Measurements from ENCODE around the gene PCNX1. TPM values are rescaled to one million over a fixed set of nuclear protein-coding genes. Genes with fewer than 3 reads are reported as not detected.

The PCNX1 gene
- total RNA-seq, 4 donors from 2014 or later: 9.1 to 41.8 (median 18.9) TPM

GRCh38 chr14:71036433-71036832 is 129.2 kb downstream of the PCNX1 start:
- Histone ChIP-seq H3K27ac (no peak overlapping the region), H3K36me3 (peaks cover 0 to 74% (median 6%) of the 10 kb centered on the region in 3 donors), H3K4me3 (no peak overlapping the region), H3K27me3 (no peaks in the 10 kb centered on the region), H3K4me1 (no peaks in the 10 kb centered on the region), H3K9me3 (peaks cover 0 to 6% (median 3%) of the 10 kb centered on the region in 3 donors)
- WGBS, 2 donors: 96 to 97% methylated on average over 4 of the region's 4 CpGs
- no peak for DNase-seq
- intact Hi-C loops (cut with DNase I): no loop called here
- TF ChIP-seq CTCF (IDR thresholded peaks at IDR 0.05) (no peak), POLR2A (IDR thresholded peaks at IDR 0.05) (no peak)

- Histone ChIP-seq H3K4me1 (no peaks in the 10 kb centered on the region), H3K36me3 (peaks cover 2 to 86% (median 4%) of the 10 kb centered on the region in 3 donors), H3K27ac (no peak overlapping the region), H3K9me3 (peaks cover 0 to under 1% (median 0%) of the 10 kb centered on the region in 3 donors), H3K27me3 (no peaks in the 10 kb centered on the region), H3K4me3 (no peak overlapping the region)
- DNase-seq: no peak
- intact Hi-C loops (cut with DNase I): no loop called here
- TF ChIP-seq CTCF (IDR thresholded peaks at IDR 0.05) (no peak), POLR2A (IDR thresholded peaks at IDR 0.05) (no peak)
Measured at GRCh38 chr14:71048393-71048792, 141.1 kb downstream of the PCNX1 start.

- H3K4me3 ChIP-seq: no peak overlapping the region
- H3K9me3 ChIP-seq: no peaks in the 10 kb centered on the region
- no peak overlapping the region for H3K27ac ChIP-seq
- no peak for DNase-seq
- H3K4me1 ChIP-seq: no peaks in the 10 kb centered on the region
- intact Hi-C loops (cut with DNase I): no loop called here
- H3K36me3 ChIP-seq: peaks cover 4 to 84% (median 6%) of the 10 kb centered on the region in 3 donors
- WGBS, 2 donors: 63 to 73% methylated on average over 3 of the region's 3 CpGs
- no peaks in the 10 kb centered on the region for H3K27me3 ChIP-seq
- TF ChIP-seq POLR2A (IDR thresholded peaks at IDR 0.05) (no peak), CTCF (IDR thresholded peaks at IDR 0.05) (no peak)
Measured at GRCh38 chr14:71049435-71050133, 142.3 kb downstream of the PCNX1 start.

GRCh38 chr14:71050227-71050823 is 143.1 kb downstream of the PCNX1 start:
- Histone ChIP-seq H3K27me3 (no peaks in the 10 kb centered on the region), H3K36me3 (peaks cover 4 to 82% (median 6%) of the 10 kb centered on the region in 3 donors), H3K27ac (no peak overlapping the region), H3K4me3 (no peak overlapping the region), H3K9me3 (no peaks in the 10 kb centered on the region), H3K4me1 (no peaks in the 10 kb centered on the region)
- WGBS, 2 donors: 96 to 100% methylated on average over 2 of the region's 2 CpGs
- TF ChIP-seq POLR2A (IDR thresholded peaks at IDR 0.05) (no peak), CTCF (IDR thresholded peaks at IDR 0.05) (peak in 4 of 6 experiments; percentile 10 to 50 (median 37))
- intact Hi-C loops (cut with DNase I): no loop called here
- DNase-seq: no peak

GRCh38 chr14:71054706-71055105 is 147.4 kb downstream of the PCNX1 start:
- intact Hi-C loops (cut with DNase I): no loop called here
- 93 to 100% methylated on average over 3 of the region's 3 CpGs for WGBS, 2 donors
- Histone ChIP-seq H3K27me3 (no peaks in the 10 kb centered on the region), H3K4me3 (no peak overlapping the region), H3K9me3 (no peaks in the 10 kb centered on the region), H3K36me3 (peaks cover 4 to 84% (median 8%) of the 10 kb centered on the region in 3 donors), H3K4me1 (no peaks in the 10 kb centered on the region), H3K27ac (no peak overlapping the region)
- TF ChIP-seq CTCF (IDR thresholded peaks at IDR 0.05): no peak
- no peak for DNase-seq

All from esophagus squamous epithelium (tissue), 5 donors.